ENCODE data around the gene THSD7A.

Gene THSD7A

DNA sequence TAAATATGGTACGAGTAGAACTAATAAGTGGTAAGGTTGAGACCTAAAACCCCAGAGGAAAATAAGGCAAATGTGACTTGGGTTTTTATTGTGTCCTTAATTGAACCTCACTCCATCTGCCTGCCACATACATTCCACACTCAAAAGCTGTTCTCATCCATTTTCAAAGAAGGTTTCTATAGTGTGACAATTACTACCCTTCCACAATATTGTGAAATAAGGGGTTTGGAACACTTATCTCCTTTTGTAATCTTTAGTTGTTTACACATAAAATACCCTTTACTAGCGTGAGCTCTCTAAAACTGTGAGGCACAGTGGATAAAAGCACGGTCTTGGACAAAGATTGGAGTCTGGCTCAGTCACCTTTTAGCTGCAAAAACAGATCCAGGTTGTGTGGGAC is 166.6 kb downstream of the THSD7A start:
- TF ChIP-seq ZFX (IDR thresholded peaks at IDR 0.05; ENCODE audit: borderline replicate concordance), result no peak
- TF ChIP-seq, protein P1, sequence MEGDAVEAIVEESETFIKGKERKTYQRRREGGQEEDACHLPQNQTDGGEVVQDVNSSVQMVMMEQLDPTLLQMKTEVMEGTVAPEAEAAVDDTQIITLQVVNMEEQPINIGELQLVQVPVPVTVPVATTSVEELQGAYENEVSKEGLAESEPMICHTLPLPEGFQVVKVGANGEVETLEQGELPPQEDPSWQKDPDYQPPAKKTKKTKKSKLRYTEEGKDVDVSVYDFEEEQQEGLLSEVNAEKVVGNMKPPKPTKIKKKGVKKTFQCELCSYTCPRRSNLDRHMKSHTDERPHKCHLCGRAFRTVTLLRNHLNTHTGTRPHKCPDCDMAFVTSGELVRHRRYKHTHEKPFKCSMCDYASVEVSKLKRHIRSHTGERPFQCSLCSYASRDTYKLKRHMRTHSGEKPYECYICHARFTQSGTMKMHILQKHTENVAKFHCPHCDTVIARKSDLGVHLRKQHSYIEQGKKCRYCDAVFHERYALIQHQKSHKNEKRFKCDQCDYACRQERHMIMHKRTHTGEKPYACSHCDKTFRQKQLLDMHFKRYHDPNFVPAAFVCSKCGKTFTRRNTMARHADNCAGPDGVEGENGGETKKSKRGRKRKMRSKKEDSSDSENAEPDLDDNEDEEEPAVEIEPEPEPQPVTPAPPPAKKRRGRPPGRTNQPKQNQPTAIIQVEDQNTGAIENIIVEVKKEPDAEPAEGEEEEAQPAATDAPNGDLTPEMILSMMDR (IDR thresholded peaks at IDR 0.05), result no peak
- H3K27ac ChIP-seq, result no peak overlapping the region

DNA sequence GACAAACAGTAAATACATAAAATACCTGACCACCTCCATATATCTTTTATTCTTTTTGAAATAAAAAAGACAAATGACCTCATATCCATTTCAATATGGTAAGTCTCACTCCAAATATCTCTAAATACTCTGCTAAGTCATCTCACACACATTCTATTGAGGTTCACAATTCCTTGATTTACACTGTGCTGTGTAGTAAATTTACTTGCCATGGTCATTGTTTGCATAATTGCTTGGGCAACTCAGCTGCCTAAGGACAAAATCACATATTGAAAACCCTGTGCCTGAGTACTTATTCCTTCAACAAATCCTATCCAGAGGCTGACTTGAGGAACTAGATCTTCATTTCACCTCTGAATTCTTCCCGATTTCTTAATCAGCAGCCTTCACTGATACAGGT is 176.4 kb downstream of the THSD7A start:
- H3K27ac ChIP-seq, result no peak overlapping the region
- TF ChIP-seq, protein P1 (IDR thresholded peaks at IDR 0.05), result no peak
- no peak for TF ChIP-seq ZFX (IDR thresholded peaks at IDR 0.05; ENCODE audit: borderline replicate concordance)

DNA sequence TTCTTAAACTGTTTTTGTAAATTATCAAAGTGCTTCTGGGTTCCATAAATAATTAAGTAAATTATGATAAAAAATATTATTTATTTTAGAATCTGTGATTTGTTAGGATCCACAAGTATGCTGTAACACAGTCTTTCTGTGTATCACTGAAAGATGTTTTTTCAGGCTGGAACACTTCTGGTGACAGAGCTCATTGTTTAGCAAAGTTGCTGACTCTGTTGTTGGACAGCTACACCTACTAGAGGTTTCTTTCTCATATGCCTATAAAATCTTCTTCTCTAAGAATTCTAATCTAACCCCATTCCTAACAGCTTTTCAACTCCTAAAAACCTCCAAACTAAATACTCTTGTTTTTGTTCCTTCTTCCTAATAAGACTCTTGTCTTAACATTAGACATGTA is 176.8 kb downstream of the THSD7A start:
- H3K27ac ChIP-seq, result no peak overlapping the region
- TF ChIP-seq, protein P1 (IDR thresholded peaks at IDR 0.05), result no peak
- no peak for TF ChIP-seq ZFX (IDR thresholded peaks at IDR 0.05; ENCODE audit: borderline replicate concordance)

DNA sequence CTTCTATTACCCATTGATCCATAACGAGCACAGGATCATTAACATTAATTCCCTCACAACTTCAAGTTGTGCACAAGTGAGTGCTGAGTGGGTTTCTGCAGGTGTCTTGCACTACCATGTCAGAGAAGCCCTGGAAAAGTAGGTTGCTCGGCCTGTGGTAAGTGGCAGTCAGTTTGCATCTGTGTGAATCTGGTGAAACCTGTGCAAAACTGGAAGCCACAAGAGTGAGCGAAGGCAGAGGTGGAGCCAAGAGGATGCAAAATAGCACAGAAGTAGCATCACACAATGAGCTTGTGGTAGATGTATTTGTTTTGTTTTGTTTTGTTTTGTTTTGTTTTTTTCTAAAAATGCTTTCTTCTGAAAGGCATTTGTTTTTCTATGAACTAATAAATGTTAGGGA is 181.5 kb downstream of the THSD7A start:
- no peak overlapping the region for H3K27ac ChIP-seq
- TF ChIP-seq, protein P1 (IDR thresholded peaks at IDR 0.05), result no peak
- no peak for TF ChIP-seq ZFX (IDR thresholded peaks at IDR 0.05; ENCODE audit: borderline replicate concordance)

DNA sequence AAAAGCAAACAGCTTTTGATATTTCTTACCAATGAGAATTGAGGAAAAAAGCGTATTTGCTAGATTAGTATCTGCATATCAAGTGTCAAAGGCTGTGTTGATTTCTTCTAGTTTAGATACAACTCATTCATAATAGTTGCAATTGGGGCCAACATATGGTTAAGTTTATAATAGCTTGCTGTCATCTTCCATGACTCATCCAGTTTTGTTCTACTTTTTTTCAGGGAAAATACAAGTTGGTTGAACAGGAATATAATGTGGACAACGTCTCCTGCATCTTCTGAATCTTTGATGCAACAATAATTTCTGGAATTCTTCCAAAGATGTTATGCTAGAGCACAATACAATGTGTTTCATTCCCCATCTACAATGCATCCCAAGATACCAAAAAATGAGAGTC is 182.0 kb downstream of the THSD7A start:
- H3K27ac ChIP-seq, result no peak overlapping the region
- no peak for TF ChIP-seq ZFX (IDR thresholded peaks at IDR 0.05; ENCODE audit: borderline replicate concordance)
- TF ChIP-seq, protein P1 (IDR thresholded peaks at IDR 0.05), result no peak

DNA sequence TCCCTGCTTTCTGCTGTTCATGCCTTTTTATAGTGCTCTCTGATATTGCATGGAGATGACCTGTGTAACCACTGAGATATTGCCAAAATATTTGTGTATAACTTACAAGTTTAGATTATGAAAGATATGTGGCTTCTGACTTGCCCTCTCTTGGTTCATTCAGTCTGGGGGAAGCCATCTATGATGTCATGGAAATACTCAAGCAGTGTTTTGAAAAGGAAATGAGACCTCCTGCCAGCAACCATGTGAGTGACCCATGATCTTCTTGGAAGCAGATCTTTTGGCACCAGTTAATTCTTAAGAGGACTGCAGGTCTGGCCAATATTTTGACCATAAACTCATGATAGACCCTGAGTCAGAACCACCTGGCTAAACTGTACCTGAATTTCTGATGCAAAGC is 183.0 kb downstream of the THSD7A start:
- TF ChIP-seq, protein P1 (IDR thresholded peaks at IDR 0.05), result no peak
- no peak for TF ChIP-seq ZFX (IDR thresholded peaks at IDR 0.05; ENCODE audit: borderline replicate concordance)

DNA sequence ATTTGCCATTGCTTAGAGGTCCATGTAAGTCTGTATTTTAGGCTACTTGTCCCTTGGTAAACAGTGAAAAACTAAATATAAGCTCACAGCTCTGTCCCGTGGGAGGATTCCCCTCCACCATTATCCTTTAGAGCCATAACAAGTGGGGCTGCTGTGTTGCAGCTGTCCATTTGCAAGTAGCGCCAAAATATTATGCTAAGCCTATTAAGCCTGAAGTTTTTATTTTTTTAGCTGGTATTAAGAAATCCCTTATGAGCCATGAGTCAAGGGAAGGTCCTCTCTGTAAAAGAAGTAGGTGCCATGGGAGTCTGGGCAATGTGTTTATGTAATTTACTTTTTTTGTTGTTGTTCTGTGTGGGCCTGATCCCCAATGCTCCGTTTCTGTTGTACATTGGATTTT is 183.9 kb downstream of the THSD7A start:
- no peak overlapping the region for H3K27ac ChIP-seq
- TF ChIP-seq ZFX (IDR thresholded peaks at IDR 0.05; ENCODE audit: borderline replicate concordance), result no peak
- TF ChIP-seq, protein P1 (IDR thresholded peaks at IDR 0.05), result no peak

More for the DNA sequence above, 183.0 kb downstream of the THSD7A start:
- H3K27ac ChIP-seq, result no peak overlapping the region

All from 22Rv1 (cell line).